Left colon (tissue), 2 donors: ENCODE data around the gene CPM. TPM values are rescaled to one million over a fixed set of nuclear protein-coding genes. Genes with fewer than 3 reads are reported as not detected.
A peak's percentile ranks its signal among the peaks of the same experiment; 100 is the strongest.
"Not testable (repeated sequence)": the region's sequence is repeated elsewhere in the genome, so short reads cannot be mapped to it uniquely, and the experiment has no call there.

Experiments used
- ATAC-seq: fragments of 200-7000 bp; cut with Tn5 transposase; one replicate; pipeline ENCODE4 v1.9.1; 2020; ENCODE audit warnings: mild to moderate bottlenecking, moderate library complexity
- DNase-seq, 2 donors: peaks; one replicate each; pipeline ENCODE4 v3.0.0-alpha.2; 2020
- intact Hi-C, 2 donors: fragments of 100-400 bp; cut with DNase I in 1 of 2; cut with micrococcal nuclease in 1 of 2; formaldehyde crosslinking; loops; one replicate each; pipeline versions ENCODE4 v1.11.2 to v1.14.0; 2022; cut with DNase I, micrococcal nuclease
- total RNA-seq, 2 donors: library from RNA; stranded (reverse); fragmentation: NEBNext Ultra II Directional; extraction: Animal tissue kit (Norgen Biotek cat#: 25700); gene quantifications; one replicate each; pipeline ENCODE4 v1.2.1, GENCODE V29; 2021
- donor health status: DM: no; HTN: no; CAD: no.
- donor health status: DM: yes; HTN: yes; CAD: no.

CPM gene
- total RNA-seq, 2 donors from 2014 or later: 98.0 to 109 TPM

- ATAC-seq: no peak
- DNase-seq: no peak
- intact Hi-C loops: no loop called here
Measured at GRCh38 chr12:68824131-68824530, 108.8 kb downstream of the CPM start.

GRCh38 chr12:68823696-68824095, 109.3 kb downstream of the CPM start:
- DNase-seq (no peak), ATAC-seq (no peak)
- intact Hi-C loops: no loop called here

DNA sequence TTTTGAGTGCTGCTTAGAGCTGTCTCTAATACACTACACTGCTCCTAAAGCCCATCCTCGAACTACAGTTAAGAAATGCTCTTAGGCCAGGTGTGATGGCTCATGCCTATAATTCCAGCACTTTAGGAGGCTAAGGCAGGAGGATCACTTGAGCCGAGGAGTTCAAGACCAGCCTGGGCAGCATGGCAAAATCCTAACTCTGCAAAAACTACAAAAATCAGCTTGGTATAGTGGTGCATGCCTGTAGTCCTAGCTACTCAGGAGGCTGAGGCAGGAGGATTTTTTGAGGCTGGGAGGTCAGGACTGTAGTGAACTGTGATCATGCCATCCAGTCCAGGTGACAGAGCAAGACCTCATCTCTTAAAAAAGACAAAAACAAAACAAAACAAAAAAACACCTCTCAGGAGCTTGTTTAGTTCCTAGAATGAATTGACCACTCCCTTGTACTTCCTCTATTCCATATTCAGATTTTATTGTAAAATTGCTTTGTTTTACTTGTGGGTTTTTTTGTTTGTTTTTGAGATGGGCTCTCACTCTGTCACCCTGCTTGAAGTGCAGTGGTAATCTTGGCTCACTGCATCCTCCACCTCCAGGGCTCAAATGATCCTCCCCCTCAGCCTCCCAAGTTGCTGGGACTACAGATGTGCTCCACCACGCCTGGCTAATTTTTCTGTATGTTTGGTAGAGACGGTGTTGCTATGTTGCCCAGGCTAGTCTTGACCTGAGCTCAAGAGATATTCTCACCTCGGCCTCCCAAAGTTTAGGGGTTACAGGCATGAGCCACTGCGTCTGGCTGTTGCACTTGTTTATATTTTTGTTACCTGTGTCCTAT, 111.4 kb downstream of the CPM start:
- ATAC-seq (no peak), DNase-seq (no peak)
- intact Hi-C loops: no loop called here

DNA sequence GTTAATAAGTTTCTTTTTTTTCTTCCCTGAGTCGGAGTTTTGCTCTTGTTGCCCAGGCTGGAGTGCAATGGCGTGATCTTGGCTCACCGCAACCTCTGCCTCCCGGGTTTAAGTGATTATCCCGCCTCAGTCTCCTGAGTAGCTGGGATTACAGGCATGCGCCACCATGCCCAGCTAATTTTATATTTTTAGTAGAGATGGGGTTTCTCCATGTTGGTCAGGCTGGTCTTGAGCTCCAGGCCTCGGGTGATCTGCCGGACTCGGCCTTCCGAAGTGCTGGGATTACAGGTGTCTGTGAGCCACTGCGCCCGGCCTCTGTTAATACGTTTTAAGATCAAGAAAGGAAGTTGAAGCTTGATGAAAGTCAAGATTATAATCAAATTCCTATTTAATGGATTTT, 113.5 kb downstream of the CPM start:
- intact Hi-C loops, DNase-seq, ATAC-seq: not testable (repeated sequence)

DNA sequence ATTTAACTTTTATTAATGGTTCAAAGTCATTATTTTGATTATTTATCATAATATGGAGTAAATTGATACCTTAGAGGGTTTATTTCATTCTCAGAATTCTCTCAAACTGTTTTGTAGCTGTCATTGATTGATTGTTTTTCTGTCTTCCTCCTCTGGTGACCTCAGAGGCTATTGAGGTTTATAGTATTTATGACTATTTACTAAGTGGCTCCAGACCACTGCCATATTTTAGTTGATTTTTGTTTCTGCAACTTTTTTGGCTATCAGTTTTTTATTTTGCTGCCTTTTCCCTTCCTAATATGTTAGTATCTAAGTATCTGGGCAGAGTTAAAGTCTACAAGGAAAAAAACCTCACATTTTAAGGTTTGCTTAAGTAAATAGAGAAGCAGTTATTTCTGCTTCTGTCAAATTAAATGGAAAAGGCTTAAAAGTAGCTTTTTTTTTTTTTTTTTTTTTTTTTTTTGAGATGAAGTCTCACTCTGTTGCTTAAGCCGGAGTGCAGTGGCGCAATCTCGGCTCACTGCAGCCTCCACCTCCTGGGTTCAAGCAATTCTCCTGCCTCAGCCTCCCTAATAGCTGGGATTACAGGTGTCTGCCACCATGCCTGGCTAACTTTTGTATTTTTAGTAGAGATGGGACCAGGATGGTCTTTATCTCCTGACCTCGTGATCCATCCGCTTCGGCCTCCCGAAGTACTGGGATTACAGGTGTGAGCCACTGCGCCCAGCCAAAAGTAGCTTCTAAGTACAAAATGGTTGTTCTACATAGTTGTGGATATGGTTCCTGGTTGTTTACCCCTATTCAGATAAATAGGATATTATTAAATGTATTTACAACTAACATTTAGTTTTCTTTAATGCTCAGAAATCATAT, 116.8 kb downstream of the CPM start:
- ATAC-seq: no peak
- no peak for DNase-seq
- intact Hi-C loops: no loop called here

GRCh38 chr12:68815232-68815927, 117.6 kb downstream of the CPM start:
- ATAC-seq (peak; percentile 13), DNase-seq (no peak)
- intact Hi-C loops: no loop called here

DNA sequence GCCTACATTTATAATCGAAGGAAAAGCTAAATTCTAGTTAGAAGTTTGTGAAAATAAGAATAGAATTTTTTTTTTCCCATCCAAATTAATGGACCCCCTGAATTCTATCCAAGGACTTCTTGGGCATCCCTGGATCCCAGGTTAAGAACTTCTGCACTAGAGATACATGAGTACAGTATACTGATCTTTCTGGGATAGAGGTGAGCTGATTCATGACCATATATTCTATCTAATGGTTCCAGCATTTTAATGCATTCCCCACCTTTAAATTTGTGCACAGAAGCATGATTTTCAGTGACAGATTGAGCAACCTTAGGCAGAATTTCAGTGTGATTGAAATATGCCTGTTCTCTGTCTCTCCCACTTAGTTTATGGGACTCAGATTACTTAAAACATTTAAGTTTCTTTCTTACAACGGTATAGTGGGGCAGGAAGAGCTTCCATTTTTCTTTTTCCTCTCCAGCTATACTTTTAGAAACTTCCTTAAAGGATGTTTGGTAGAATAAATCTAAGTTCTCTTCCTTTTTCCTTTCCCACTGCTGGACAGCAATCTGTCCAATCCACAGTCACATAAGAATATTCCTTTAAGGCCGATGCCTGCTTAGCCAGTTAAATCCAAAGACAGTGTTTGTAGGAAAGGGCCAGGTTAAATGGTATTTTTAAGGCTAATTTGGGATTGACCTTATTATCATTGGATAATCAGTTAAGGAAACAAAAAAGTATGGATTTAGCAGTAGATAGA, 118.3 kb downstream of the CPM start:
- ATAC-seq: no peak
- intact Hi-C loops: no loop called here

GRCh38 chr12:68813242-68813593, 119.8 kb downstream of the CPM start:
- ATAC-seq (no peak), DNase-seq (no peak)
- intact Hi-C loops: no loop called here

More for the DNA sequence above, 118.3 kb downstream of the CPM start:
- no peak for DNase-seq

DNA sequence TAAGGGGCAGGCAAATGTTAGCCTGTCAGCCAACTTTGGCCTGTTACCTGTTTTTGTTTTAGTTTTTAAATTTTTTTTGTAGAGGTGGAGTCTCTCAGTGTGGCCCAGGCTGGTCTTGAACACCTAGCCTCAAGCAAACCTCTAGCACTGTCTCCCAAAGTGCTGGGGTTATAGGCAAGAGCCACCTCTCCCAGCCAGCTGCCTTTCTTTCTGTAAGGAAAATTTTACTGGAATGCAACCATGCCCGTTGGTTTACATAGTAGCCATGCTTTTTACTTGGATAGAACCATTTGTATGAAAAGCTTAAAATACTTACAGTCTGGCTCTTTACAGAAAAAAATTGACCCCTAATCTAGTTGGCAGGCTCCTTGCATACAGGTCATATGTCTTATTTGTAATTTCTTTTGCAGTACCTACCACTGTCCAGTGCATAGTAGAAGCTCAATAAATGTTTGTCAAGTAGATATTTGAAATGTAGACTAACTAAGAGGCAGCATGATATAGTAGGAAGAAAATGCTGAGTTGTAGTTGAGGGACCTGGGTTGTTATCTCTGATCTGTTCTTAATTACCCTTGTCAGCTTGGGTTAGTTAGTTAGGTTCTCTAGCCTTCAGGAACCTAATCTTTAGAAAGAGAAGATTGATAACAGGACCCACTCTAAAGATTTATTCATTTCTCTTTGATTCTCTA, 120.3 kb downstream of the CPM start:
- no peak for ATAC-seq
- intact Hi-C loops: no loop called here
- DNase-seq: no peak

DNA sequence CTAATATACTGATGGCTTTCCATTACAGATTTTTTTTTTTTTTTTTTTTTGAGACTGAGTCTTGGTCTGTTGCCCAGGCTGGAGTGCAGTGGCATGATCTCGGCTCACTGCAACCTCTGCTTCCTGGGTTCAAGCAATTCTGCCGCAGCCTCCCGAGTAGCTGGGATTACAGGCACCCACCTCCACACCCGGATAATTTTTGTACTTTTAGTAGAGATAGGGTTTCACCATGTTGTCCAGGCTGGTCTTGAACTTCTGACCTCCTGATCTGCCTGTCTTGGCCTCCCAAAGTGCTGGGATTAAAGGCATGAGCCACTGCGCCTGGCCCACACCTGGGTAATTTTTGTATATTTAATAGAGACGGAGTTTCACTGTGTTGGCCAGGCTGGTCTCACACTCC, 121.4 kb downstream of the CPM start:
- DNase-seq, ATAC-seq, intact Hi-C loops: not testable (repeated sequence)

- intact Hi-C loops, DNase-seq, ATAC-seq: not testable (repeated sequence)
Measured at GRCh38 chr12:68810027-68810389, 123.0 kb downstream of the CPM start.

- intact Hi-C loops: no loop called here
- DNase-seq: no peak
- ATAC-seq: no peak
Measured at GRCh38 chr12:68809190-68810026, 123.6 kb downstream of the CPM start.

DNA sequence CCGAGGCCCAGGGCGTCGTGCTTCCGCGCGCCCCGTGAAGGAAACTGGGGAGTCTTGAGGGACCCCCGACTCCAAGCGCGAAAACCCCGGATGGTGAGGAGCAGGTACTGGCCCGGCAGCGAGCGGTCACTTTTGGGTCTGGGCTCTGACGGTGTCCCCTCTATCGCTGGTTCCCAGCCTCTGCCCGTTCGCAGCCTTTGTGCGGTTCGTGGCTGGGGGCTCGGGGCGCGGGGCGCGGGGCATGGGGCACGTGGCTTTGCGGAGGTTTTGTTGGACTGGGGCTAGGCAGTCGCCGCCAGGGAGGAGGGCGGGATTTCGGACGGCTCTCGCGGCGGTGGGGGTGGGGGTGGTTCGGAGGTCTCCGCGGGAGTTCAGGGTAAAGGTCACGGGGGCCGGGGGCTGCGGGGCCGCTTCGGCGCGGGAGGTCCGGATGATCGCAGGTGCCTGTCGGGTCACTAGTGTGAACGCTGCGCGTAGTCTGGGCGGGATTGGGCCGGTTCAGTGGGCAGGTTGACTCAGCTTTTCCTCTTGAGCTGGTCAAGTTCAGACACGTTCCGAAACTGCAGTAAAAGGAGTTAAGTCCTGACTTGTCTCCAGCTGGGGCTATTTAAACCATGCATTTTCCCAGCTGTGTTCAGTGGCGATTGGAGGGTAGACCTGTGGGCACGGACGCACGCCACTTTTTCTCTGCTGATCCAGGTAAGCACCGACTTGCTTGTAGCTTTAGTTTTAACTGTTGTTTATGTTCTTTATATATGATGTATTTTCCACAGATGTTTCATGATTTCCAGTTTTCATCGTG, 124.4 kb downstream of the CPM start:
- intact Hi-C loops: no loop called here
- DNase-seq (peak; percentile 80 to 85), ATAC-seq (peak; percentile 67)

DNA sequence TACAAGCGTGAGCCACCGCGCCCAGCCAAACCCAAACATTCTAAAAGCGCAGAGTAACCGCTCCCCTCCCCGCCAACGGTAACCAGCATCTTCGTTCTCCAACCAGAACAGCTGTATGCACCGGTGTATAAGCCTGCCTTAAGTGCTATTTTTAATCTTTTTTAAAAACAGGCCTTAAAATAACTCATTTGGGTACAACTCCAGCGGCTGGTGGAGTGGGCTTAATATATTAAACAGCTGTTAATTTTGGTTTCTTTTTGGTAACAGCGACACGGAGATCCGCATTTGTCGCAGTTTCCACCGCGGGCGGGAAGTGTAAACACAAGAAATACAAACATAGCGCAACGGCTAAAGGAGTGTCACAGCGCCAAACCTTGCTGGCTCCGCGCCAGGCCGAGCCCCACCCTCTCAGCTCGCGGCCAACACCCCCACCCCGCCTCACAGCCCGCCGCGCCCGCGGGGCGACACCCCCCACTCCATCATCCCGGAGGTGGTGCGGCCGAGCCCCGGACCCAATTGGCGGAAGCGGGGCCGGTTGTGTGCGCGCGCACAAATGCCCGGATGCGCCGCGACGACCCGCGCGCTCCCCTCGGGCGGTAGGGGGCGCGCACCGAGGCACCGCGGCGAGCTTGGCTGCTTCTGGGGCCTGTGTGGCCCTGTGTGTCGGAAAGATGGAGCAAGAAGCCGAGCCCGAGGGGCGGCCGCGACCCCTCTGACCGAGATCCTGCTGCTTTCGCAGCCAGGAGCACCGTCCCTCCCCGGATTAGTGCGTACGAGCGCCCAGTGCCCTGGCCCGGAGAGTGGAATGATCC, 125.2 kb downstream of the CPM start, which contains the start of gene MDM2:
TSS of gene MDM2 (plus strand) at position 602 of the 812 bp plus-strand sequence. CDS start 301 bp downstream, outside the sequence.
- peak; percentile 90 for ATAC-seq
- peak; percentile 96 to 97 for DNase-seq
- intact Hi-C loops: no loop called here

DNA sequence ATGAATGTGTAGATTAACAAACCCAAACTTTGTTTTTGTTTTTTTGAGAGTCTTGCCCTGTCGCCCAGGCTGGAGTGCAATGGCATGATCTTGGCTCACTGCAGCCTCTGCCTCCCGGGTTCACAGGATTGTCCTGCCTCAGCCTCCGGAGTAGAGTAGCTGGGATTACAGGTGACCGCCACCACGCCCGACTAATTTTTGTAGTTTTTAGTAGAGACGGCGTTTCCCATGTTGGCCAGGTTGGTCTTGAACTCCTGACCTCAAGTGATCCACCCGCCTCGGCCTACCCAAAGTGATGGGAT, 125.7 kb downstream of the CPM start:
- ATAC-seq, DNase-seq, intact Hi-C loops: not testable (repeated sequence)
